HUDEP-2 (cell line): Measurements from ENCODE around the gene CNST.
A peak's percentile ranks its signal among the peaks of the same experiment; 100 is the strongest.
"Not testable (repeated sequence)": the region's sequence is repeated elsewhere in the genome, so short reads cannot be mapped to it uniquely, and the experiment has no call there.

Source experiments
- DNase-seq, 76 experiments: peaks; one replicate each; lab custom pipeline; 2025; ENCODE audit not compliant: unreplicated experiment in 76 of 76; lab: John Stamatoyannopoulos, UW

Gene CNST

GRCh38 chr1:246617156-246617555 lies 50.9 kb downstream of the CNST start:
- DNase-seq = no peak

GRCh38 chr1:246617768-246618167 lies 51.5 kb downstream of the CNST start:
- no peak for DNase-seq

- no peak for DNase-seq
Observed at GRCh38 chr1:246618240-246618808, 52.1 kb downstream of the CNST start.

GRCh38 chr1:246622035-246622652 lies 55.9 kb downstream of the CNST start:
- no peak for DNase-seq

- no peak for DNase-seq
Observed at GRCh38 chr1:246624091-246624490, 57.8 kb downstream of the CNST start.

- DNase-seq = no peak
Observed at GRCh38 chr1:246629030-246629429, 62.8 kb downstream of the CNST start.

- no peak for DNase-seq
Observed at GRCh38 chr1:246629976-246630375, 63.7 kb downstream of the CNST start.

GRCh38 chr1:246631426-246631825 lies 65.2 kb downstream of the CNST start:
- no peak for DNase-seq

- no peak for DNase-seq
Observed at GRCh38 chr1:246632281-246633168, 66.3 kb downstream of the CNST start.

GRCh38 chr1:246634659-246635058 lies 68.4 kb downstream of the CNST start:
- not testable (repeated sequence) for DNase-seq

GRCh38 chr1:246638941-246639655 lies 72.8 kb downstream of the CNST start:
- DNase-seq = no peak

- DNase-seq = no peak
Observed at GRCh38 chr1:246639732-246640131, 73.5 kb downstream of the CNST start.

GRCh38 chr1:246640747-246641146 lies 74.5 kb downstream of the CNST start:
- no peak for DNase-seq

GRCh38 chr1:246641394-246641793 lies 75.1 kb downstream of the CNST start:
- no peak for DNase-seq

- DNase-seq = no peak
Observed at GRCh38 chr1:246642719-246643118, 76.5 kb downstream of the CNST start.

GRCh38 chr1:246647113-246647512 lies 80.9 kb downstream of the CNST start:
- DNase-seq = peak in 1 of 76 experiments; percentile 0

- DNase-seq = peak in 4 of 76 experiments; percentile 1 to 18 (median 4)
Observed at GRCh38 chr1:246647513-246647912, 81.3 kb downstream of the CNST start.

GRCh38 chr1:246651012-246651695 lies 84.9 kb downstream of the CNST start:
- no peak for DNase-seq

- DNase-seq = peak in 58 of 76 experiments; percentile 3 to 68 (median 30)
Observed at GRCh38 chr1:246658567-246658966, 92.3 kb downstream of the CNST start.

GRCh38 chr1:246659594-246660140 lies 93.4 kb downstream of the CNST start:
- no peak for DNase-seq
